Upper lobe of right lung (tissue), 1 donor: ENCODE results near the gene SESTD1. TPM values are rescaled to one million over a fixed set of nuclear protein-coding genes. Genes with fewer than 3 reads are reported as not detected.
"Not testable (repeated sequence)": the region's sequence is repeated elsewhere in the genome, so short reads cannot be mapped to it uniquely, and the experiment has no call there.

ENCODE experiments used
- ATAC-seq: fragments of 200-7000 bp; cut with Tn5 transposase; one replicate; pipeline ENCODE4 v1.9.1; 2020; ENCODE audit warnings: mild to moderate bottlenecking, moderate library complexity
- DNase-seq: peaks from one replicate; pipeline ENCODE4 v3.0.0-alpha.2; 2020
- H3K27ac ChIP-seq: fragments of 200-600 bp; one replicate; pipeline ENCODE4 v1.8.0; 2022
- H3K27me3 ChIP-seq: fragments of 200-600 bp; one replicate; pipeline ENCODE4 v1.8.0; 2022; ENCODE audit warnings: mild to moderate bottlenecking
- H3K36me3 ChIP-seq: fragments of 200-600 bp; one replicate; pipeline ENCODE4 v1.8.0; 2022
- H3K4me1 ChIP-seq: fragments of 200-600 bp; one replicate; pipeline ENCODE4 v1.8.0; 2022
- H3K4me3 ChIP-seq: fragments of 200-600 bp; one replicate; pipeline ENCODE4 v1.8.0; 2022; ENCODE audit warnings: mild to moderate bottlenecking
- H3K9me3 ChIP-seq: fragments of 200-600 bp; one replicate; pipeline ENCODE4 v1.8.0; 2022
- CTCF ChIP-seq: fragments of 200-600 bp; IDR thresholded peaks from one replicate; pipeline ENCODE4 v1.8.0; 2022; ENCODE audit warnings: antibody characterized with exemption
- intact Hi-C: fragments of 100-400 bp; cut with DNase I; formaldehyde crosslinking; loops from one replicate; pipeline ENCODE4 v1.11.0; 2022
- total RNA-seq: library from RNA; stranded (reverse); fragmentation: NEBNext Ultra II Directional; extraction: Animal tissue kit (Norgen Biotek cat#: 25700); gene quantifications from one replicate; pipeline ENCODE4 v1.2.1, GENCODE V29; 2021
- donor health status: DM: no; HTN: yes; CAD: no; lungs with severe emphysema.

The SESTD1 gene
- total RNA-seq, 1 donor from 2014 or later: 107 TPM

- Histone ChIP-seq H3K36me3 (no peaks in the 10 kb centered on the region), H3K27me3 (no peaks in the 10 kb centered on the region), H3K9me3 (no peaks in the 10 kb centered on the region), H3K27ac (no peak overlapping the region), H3K4me1 (no peaks in the 10 kb centered on the region), H3K4me3 (no peak overlapping the region)
- ATAC-seq (peak; percentile 12), DNase-seq (no peak)
- intact Hi-C loops: no loop called here
- no peak for TF ChIP-seq CTCF
These were observed 168.5 kb downstream of the SESTD1 start for GRCh38 chr2:179096090-179096489.

DNA sequence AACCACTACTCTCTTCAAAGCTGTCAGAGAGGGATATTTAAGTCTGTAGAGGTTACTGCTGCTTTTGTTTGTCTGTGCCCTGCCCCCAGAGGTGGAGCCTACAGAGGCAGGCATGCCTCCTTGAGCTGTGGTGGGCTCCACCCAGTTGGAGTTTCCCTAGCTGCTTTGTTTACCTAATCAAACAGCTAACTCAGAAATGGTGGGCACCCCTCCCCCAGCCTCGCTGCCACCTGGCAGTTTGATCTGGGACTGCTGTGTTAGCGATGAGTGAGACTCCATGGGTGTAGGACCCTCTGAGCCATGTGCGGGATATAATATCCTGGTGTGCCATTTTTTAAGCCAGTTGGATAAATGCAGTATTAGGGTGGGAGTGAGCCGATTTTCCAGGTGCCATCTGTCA lies 171.7 kb downstream of the SESTD1 start:
- ATAC-seq, H3K4me1 ChIP-seq, H3K9me3 ChIP-seq, H3K27ac ChIP-seq, H3K27me3 ChIP-seq, intact Hi-C loops, H3K36me3 ChIP-seq, DNase-seq, H3K4me3 ChIP-seq: not testable (repeated sequence)

DNA sequence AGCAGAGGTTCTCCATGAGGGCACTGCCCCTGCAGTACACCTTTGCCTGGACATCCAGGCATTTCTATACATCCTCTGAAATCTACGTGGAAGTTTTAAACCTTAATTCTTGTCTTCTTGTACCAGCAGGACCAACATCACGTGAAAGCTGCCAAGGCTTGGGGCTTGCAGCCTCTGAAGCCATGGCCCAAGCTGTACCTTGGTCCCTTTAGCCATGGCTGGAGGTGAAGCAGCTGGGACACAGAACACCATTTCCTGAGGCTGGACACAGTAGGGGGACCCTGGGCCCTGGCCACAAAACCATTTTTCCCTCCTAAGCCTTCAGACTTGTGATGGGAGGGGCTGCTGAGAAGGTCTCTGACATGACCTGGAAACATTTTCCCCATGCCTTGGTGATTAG lies 181.9 kb downstream of the SESTD1 start:
- Histone ChIP-seq H3K36me3 (no peaks in the 10 kb centered on the region), H3K4me1 (no peaks in the 10 kb centered on the region), H3K4me3 (no peak overlapping the region), H3K27me3 (no peaks in the 10 kb centered on the region), H3K27ac (no peak overlapping the region), H3K9me3 (no peaks in the 10 kb centered on the region)
- intact Hi-C loops: no loop called here
- DNase-seq (no peak), ATAC-seq (no peak)
- no peak for TF ChIP-seq CTCF

DNA sequence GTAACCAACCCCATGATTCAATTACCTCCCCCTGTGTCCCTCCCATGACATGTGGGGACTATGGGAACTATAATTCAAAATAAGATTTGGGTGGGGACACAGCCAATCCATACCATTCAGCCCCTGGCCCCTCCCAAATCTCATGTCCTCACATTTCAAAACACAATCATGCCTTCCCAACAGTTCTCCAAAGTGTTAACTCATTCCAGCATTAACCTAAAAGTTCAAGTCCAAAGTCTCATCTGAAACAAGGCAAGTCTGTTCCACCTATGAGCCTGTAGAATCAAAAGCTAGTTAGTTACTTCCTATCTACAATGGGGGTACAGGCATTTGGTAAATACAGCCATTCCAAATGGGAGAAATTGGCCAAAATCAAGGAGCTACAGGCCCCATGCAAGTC lies 182.7 kb downstream of the SESTD1 start:
- Histone ChIP-seq H3K9me3 (no peaks in the 10 kb centered on the region), H3K36me3 (no peaks in the 10 kb centered on the region), H3K27me3 (no peaks in the 10 kb centered on the region), H3K27ac (no peak overlapping the region), H3K4me3 (no peak overlapping the region), H3K4me1 (no peaks in the 10 kb centered on the region)
- DNase-seq: no peak
- TF ChIP-seq CTCF: no peak
- intact Hi-C loops: no loop called here
- no peak for ATAC-seq

DNA sequence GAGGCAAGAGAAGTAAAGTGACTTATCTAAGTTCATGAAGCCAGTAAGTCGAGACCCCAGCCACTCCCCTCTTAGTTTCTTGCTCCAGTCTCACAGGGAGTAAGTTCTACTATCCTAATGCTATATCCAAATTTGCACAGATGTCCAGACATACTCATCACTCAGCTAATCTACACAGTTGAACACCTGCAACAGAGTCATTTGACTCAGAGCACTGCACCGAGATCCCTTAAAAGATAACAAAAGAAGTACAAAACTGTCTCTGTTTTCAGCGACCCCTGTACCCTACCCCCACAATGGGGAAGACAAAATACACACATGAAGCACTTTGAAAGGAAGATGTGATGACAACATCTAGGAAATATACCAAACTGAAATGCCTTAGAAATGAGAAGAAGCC lies 192.1 kb downstream of the SESTD1 start:
- DNase-seq (no peak), ATAC-seq (no peak)
- H3K27ac ChIP-seq: no peak overlapping the region
- no peak for TF ChIP-seq CTCF
- H3K4me1 ChIP-seq: no peaks in the 10 kb centered on the region
- H3K36me3 ChIP-seq: no peaks in the 10 kb centered on the region
- no peak overlapping the region for H3K4me3 ChIP-seq
- intact Hi-C loops: no loop called here
- no peaks in the 10 kb centered on the region for H3K27me3 ChIP-seq
- H3K9me3 ChIP-seq: no peaks in the 10 kb centered on the region

DNA sequence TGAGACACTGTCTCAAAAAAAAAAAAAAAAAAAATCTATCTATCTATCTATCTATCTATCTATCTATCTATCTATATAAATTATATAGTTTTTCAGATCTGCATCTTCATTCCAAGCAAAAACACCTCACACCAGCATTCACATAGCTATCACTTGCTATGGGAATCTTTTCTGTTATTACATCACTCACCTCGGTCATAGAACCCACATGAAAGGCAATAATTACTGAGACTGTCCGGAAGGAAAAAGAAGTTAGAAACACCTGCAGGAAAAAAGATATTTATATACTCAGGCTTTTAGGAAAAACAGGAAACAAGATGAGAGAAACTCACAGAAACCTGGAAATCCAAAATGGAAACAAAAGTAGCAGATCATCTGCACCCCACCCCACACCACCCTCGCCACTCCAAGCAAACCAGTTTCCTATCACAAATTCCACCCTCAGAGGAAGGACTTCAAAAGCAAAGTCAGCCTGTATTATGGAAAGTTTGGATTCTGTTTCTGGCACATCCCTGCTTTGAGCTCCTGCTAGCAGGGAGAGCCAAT lies 192.7 kb downstream of the SESTD1 start:
- TF ChIP-seq CTCF: no peak

More for the DNA sequence above, 192.7 kb downstream of the SESTD1 start:
- intact Hi-C loops: no loop called here
- H3K4me3 ChIP-seq: no peak overlapping the region
- DNase-seq: no peak
- H3K36me3 ChIP-seq: no peaks in the 10 kb centered on the region
- H3K27ac ChIP-seq: no peak overlapping the region
- no peak for ATAC-seq
- no peaks in the 10 kb centered on the region for H3K4me1 ChIP-seq
- no peaks in the 10 kb centered on the region for H3K9me3 ChIP-seq
- H3K27me3 ChIP-seq: no peaks in the 10 kb centered on the region
